ENCODE results near the gene FARS2. TPM values are rescaled to one million over a fixed set of nuclear protein-coding genes. Genes with fewer than 3 reads are reported as not detected.

FARS2 gene
- total and polyA plus RNA-seq, 2 donors (not counting 3 experiments of a cell fraction or from before 2014, with no cell fraction given), result 20.2 to 20.5 TPM

DNA sequence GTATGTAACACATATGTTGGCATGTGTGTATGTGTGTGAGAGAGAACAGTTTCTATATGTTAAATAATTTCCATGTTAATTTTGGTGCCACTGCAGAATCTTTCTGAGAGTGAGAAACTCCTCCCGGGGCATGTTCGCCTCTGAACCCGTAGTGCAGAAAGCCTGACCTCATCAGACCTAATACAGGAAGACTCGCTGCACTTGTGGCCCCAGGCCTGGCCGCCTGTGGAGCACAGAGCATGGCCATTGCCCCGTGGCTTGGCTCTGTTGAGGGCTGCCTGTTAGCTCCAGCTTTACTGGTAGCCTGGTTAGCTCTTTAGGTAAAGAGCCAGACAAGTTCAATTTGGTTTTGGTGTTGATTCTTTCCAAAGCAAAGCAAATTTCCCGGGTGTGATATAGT, 25.5 kb downstream of the FARS2 start:
- no peaks in the 10 kb centered on the region for H3K9me1 ChIP-seq (replicated peaks; ENCODE audit: control insufficient read depth, extremely low read depth, insufficient read depth, low read length)
- ChIA-PET POLR2A (no interaction called here), CTCF (interaction anchor here (1.6 kb wide), 1 partner anchor 143 kb away, joined by 4 read pairs; no protein-coding TSS in a partner anchor)
- H3K79me2 ChIP-seq (ENCODE audit: control insufficient read depth, insufficient read depth, low read length), result no peaks in the 10 kb centered on the region
- dilution Hi-C loops (cut with MboI; ENCODE audit: extremely low pct_ligation_motif_present, low sequenced_read_pairs), result no loop called here
- no peak for TF ChIP-seq JUN (IDR thresholded peaks at IDR 0.05; ENCODE audit: borderline replicate concordance, insufficient read depth, insufficient read length, low read depth)
- TF ChIP-seq, protein P1, sequence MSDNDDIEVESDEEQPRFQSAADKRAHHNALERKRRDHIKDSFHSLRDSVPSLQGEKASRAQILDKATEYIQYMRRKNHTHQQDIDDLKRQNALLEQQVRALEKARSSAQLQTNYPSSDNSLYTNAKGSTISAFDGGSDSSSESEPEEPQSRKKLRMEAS (IDR thresholded peaks at IDR 0.05; ENCODE audit: insufficient read depth, insufficient read length), result no peak
- TF ChIP-seq EZH2 (IDR thresholded peaks at IDR 0.05; ENCODE audit: borderline replicate concordance, low read depth, low read length, severe bottlenecking), result no peak
- TF ChIP-seq GATA2 (IDR thresholded peaks at IDR 0.05; ENCODE audit: insufficient read depth, insufficient read length, low read depth, low read length), result no peak
- no peak for TF ChIP-seq POLR2AphosphoS5 (IDR thresholded peaks at IDR 0.05; ENCODE audit: insufficient read depth, low read depth, low read length)
- H3K27me3 ChIP-seq (ENCODE audit: control insufficient read depth in 2 of 2, insufficient read depth in 2 of 2, low read length in 2 of 2), result no peaks in the 10 kb centered on the region
- no peaks in the 10 kb centered on the region for H4K20me1 ChIP-seq (replicated peaks; ENCODE audit: control insufficient read depth, extremely low read depth, insufficient read depth, low read length)
- FAIRE-seq, result no peak
- H3K27ac ChIP-seq (ENCODE audit: insufficient read depth, low read depth, low read length), result no peak overlapping the region
- intact Hi-C loops (cut with micrococcal nuclease), result no loop called here
- no peaks in the 10 kb centered on the region for H3K9me3 ChIP-seq (replicated peaks; ENCODE audit: control insufficient read depth, insufficient read depth, low read length)
- H2AFZ ChIP-seq (ENCODE audit: low read depth, low read length), result no peak overlapping the region
- H3K4me2 ChIP-seq (ENCODE audit: insufficient read depth, low read length), result no peak overlapping the region
- H3K9ac ChIP-seq (replicated peaks; ENCODE audit: extremely low read depth, insufficient read depth, low read length), result no peak overlapping the region
- H3K4me3 ChIP-seq (replicated peaks in 1 of 3; ENCODE audit: insufficient read depth in 1 of 3, low read depth in 1 of 3, low read length in 3 of 3), result no peak overlapping the region
- no TSS peak for BruUV-seq (replicated peaks)
- no peaks in the 10 kb centered on the region for H3K4me1 ChIP-seq (ENCODE audit: control insufficient read depth, extremely low read depth, insufficient read depth, low read length)
- H3K36me3 ChIP-seq (ENCODE audit: control insufficient read depth in 2 of 2, extremely low read depth in 1 of 2, insufficient read depth in 2 of 2, low read length in 2 of 2), result no peaks in the 10 kb centered on the region
- no peak for DNase-seq (ENCODE audit: low read depth, low spot score)

DNA sequence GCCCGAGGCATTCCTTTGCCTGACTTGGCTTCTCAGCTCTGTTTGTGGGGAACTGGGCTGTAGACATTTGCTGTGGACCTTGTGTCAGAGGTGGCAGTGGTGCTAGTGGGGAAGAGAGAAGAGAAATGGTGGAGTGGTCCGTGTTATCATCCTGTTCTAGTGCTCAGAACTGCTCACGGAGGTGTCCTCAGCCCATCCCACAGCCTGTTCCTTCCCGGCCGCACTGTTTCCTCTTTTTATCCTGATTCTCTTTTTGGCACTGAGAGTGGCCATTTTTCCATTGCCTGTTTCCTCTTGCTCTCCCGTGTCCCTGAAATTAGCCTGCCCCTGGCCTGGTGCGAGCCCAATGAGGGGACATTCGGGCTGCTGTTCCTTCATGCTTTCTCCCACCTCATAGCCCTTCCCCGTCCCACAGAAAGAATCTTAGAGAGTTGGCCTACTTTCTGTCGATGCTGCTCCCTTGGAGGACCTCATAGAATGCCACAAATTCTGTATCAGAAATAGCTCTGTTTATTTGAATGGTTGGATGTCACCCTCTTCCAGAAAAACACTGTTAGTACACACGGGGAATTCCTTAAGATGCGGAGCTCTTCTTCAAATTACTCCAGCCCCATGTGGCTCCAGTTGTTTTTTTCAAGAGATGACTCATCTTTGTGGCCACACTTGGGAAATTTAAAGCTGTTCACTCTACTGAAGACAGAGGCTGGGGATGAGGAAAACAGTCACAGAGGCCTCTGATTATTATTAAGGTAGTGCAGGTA, 26.1 kb downstream of the FARS2 start:
- DNase-seq (ENCODE audit: low read depth, low spot score) (no peak), FAIRE-seq (no peak)
- Histone ChIP-seq H3K4me3 (replicated peaks in 1 of 3; ENCODE audit: insufficient read depth in 1 of 3, low read depth in 1 of 3, low read length in 3 of 3) (no peak overlapping the region), H3K4me1 (ENCODE audit: control insufficient read depth, extremely low read depth, insufficient read depth, low read length) (no peaks in the 10 kb centered on the region), H4K20me1 (replicated peaks; ENCODE audit: control insufficient read depth, extremely low read depth, insufficient read depth, low read length) (no peaks in the 10 kb centered on the region), H3K27me3 (ENCODE audit: control insufficient read depth in 2 of 2, insufficient read depth in 2 of 2, low read length in 2 of 2) (no peaks in the 10 kb centered on the region), H2AFZ (ENCODE audit: low read depth, low read length) (no peak overlapping the region), H3K36me3 (ENCODE audit: control insufficient read depth in 2 of 2, extremely low read depth in 1 of 2, insufficient read depth in 2 of 2, low read length in 2 of 2) (no peaks in the 10 kb centered on the region), H3K9me3 (replicated peaks; ENCODE audit: control insufficient read depth, insufficient read depth, low read length) (no peaks in the 10 kb centered on the region), H3K9me1 (replicated peaks; ENCODE audit: control insufficient read depth, extremely low read depth, insufficient read depth, low read length) (no peaks in the 10 kb centered on the region), H3K9ac (replicated peaks; ENCODE audit: extremely low read depth, insufficient read depth, low read length) (no peak overlapping the region), H3K27ac (ENCODE audit: insufficient read depth, low read depth, low read length) (no peak overlapping the region), H3K4me2 (ENCODE audit: insufficient read depth, low read length) (no peak overlapping the region), H3K79me2 (ENCODE audit: control insufficient read depth, insufficient read depth, low read length) (no peaks in the 10 kb centered on the region)
- BruUV-seq (replicated peaks), result no TSS peak
- ChIA-PET POLR2A (no interaction called here), CTCF (interaction anchor here (1.1 to 1.6 kb wide), 3 partner anchors 10 to 144 kb away, joined by 4 to 6 read pairs (median 5); no protein-coding TSS in a partner anchor)
- intact Hi-C loops (cut with micrococcal nuclease) (no loop called here), dilution Hi-C loops (cut with MboI; ENCODE audit: extremely low pct_ligation_motif_present, low sequenced_read_pairs) (no loop called here)
- TF ChIP-seq MYC (IDR thresholded peaks at IDR 0.05; ENCODE audit: low read depth, low read length) (no peak), FOS (IDR thresholded peaks at IDR 0.05; ENCODE audit: borderline replicate concordance, insufficient read depth, low read length) (peak; percentile 49)
